Measurements from ENCODE around the gene SIL1. TPM values are rescaled to one million over a fixed set of nuclear protein-coding genes. Genes with fewer than 3 reads are reported as not detected.

Gene SIL1
- total and polyA plus RNA-seq, 2 of the 13 experiments (the other 11 are each of a cell fraction or from before 2014, with no cell fraction given), result 26.0 to 30.0 TPM

- FAIRE-seq (no peak), DNase-seq (ENCODE audit: low spot score) (no peak), ATAC-seq (no peak)
- ChIA-PET CTCF (ENCODE audit: low intra/inter-chr PET ratio, low total read pairs) (no interaction called here), POLR2A (interaction anchor here (4.5 kb wide), 1 partner anchor 11 kb away, joined by 25 read pairs; no protein-coding TSS in a partner anchor)
- H3K9me3 ChIP-seq (ENCODE audit: low read length), result no peaks in the 10 kb centered on the region
- no peak overlapping the region for H3K4me2 ChIP-seq (ENCODE audit: low read depth, low read length)
- no peak overlapping the region for H3K4me3 ChIP-seq (replicated peaks in 1 of 3; ENCODE audit: insufficient read depth in 1 of 3, low read depth in 2 of 3, low read length in 3 of 3)
- H3K27me3 ChIP-seq (ENCODE audit: control insufficient read depth in 1 of 2, insufficient read depth in 2 of 2, low read length in 2 of 2), result no peaks in the 10 kb centered on the region
- H3K27ac ChIP-seq (ENCODE audit: extremely low read length, insufficient read depth, low read length), result no peak overlapping the region
- in situ Hi-C loops (cut with HindIII; ENCODE audit: extremely low pct_ligation_motif_present, low pct_unique_long_range_greater_than_20kb), result loop anchor here (25.0 kb wide), 1 partner anchor 309 kb away; no protein-coding TSS in a partner anchor
- no peaks in the 10 kb centered on the region for H4K20me1 ChIP-seq (ENCODE audit: insufficient read depth, low read length)
- TF ChIP-seq MED8 (CRISPR knock-in tag; IDR thresholded peaks at IDR 0.05; ENCODE audit: insufficient replicate concordance) (no peak), ZNF614 (CRISPR knock-in tag; IDR thresholded peaks at IDR 0.05; ENCODE audit: borderline replicate concordance) (no peak), ASH2L (IDR thresholded peaks at IDR 0.05; ENCODE audit: insufficient read length, low read depth, low read length) (no peak), ZNF512 (CRISPR knock-in tag; IDR thresholded peaks at IDR 0.05) (no peak), ZNF562 (CRISPR knock-in tag; IDR thresholded peaks at IDR 0.05; ENCODE audit: borderline replicate concordance) (no peak), ZNF546 (CRISPR knock-in tag; conservative IDR thresholded peaks at IDR 0.05) (no peak), ZNF3 (CRISPR knock-in tag; IDR thresholded peaks at IDR 0.05) (no peak), DR1 (CRISPR knock-in tag; IDR thresholded peaks at IDR 0.05) (no peak), RFX5 (IDR thresholded peaks at IDR 0.05; ENCODE audit: low read depth, low read length) (no peak), THAP9 (CRISPR knock-in tag; IDR thresholded peaks at IDR 0.05; ENCODE audit: borderline replicate concordance) (no peak), RFX3 (CRISPR knock-in tag; IDR thresholded peaks at IDR 0.05) (no peak), ZNF7 (CRISPR knock-in tag; IDR thresholded peaks at IDR 0.05) (no peak), ZFP36 (IDR thresholded peaks at IDR 0.05; ENCODE audit: borderline replicate concordance, low read depth, low read length, partially characterized antibody) (no peak), GMEB2 (CRISPR knock-in tag; IDR thresholded peaks at IDR 0.05; ENCODE audit: low read depth) (no peak), FOXO1 (CRISPR knock-in tag; IDR thresholded peaks at IDR 0.05) (no peak), SIN3B (IDR thresholded peaks at IDR 0.05; ENCODE audit: low read length) (no peak), FOXC1 (CRISPR knock-in tag; IDR thresholded peaks at IDR 0.05; ENCODE audit: borderline replicate concordance) (no peak), RXRB (CRISPR knock-in tag; IDR thresholded peaks at IDR 0.05; ENCODE audit: borderline replicate concordance) (no peak), HMGA1 (CRISPR knock-in tag; conservative IDR thresholded peaks at IDR 0.05) (no peak), ZNF124 (CRISPR knock-in tag; IDR thresholded peaks at IDR 0.05) (no peak)
- WGBS (ENCODE audit: low lambda C conversion rate), result 85% methylated on average over 3 of the region's 6 CpGs
- H3K36me3 ChIP-seq (replicated peaks in 1 of 2; ENCODE audit: control insufficient read depth in 1 of 2, insufficient read depth in 2 of 2, low read length in 2 of 2), result no peaks in the 10 kb centered on the region; a peak in 1 of 5 replicates
- no peak overlapping the region for H3K9ac ChIP-seq (ENCODE audit: insufficient read depth, low read depth, low read length)
- peaks cover 32% of the 10 kb centered on the region for H3K4me1 ChIP-seq (ENCODE audit: insufficient read depth, low read length)
- H3K79me2 ChIP-seq (ENCODE audit: insufficient read depth, low read length), result no peaks in the 10 kb centered on the region
- intact Hi-C loops (cut with micrococcal nuclease; ENCODE audit: unreplicated experiment), result no loop called here
- H2AFZ ChIP-seq (ENCODE audit: low read length), result no peak overlapping the region
- no TSS peak for BruUV-seq (replicated peaks)
Measured at GRCh38 chr5:138952962-138953361, 245.2 kb downstream of the SIL1 start.
